H1 (cell line): ENCODE data around the gene MRPS18C.

Experiments
- BRCA1 ChIP-seq: IDR thresholded peaks from 2 replicates; pipeline ENCODE4 v1.6.1; 2012; ENCODE audit warnings: low read depth, low read length, improper control_type of control experiment
- CBX8 ChIP-seq: fragments of 300-800, 300-1000 bp; sonication (generic); IDR thresholded peaks from 2 replicates; pipeline ENCODE4 v1.7.1; 2016; ENCODE audit warnings: low read depth, low read length, borderline replicate concordance
- CTCF ChIP-seq, 3 experiments: IDR thresholded peaks; 1 replicate in 2 of 3; 2 replicates in 1 of 3; pipeline versions ENCODE4 v1.5.1 to v1.6.1; 2011; ENCODE audit warnings: low read length in 3 of 3, mild to moderate bottlenecking in 3 of 3, inconsistent platforms in 2 of 3, low read depth in 1 of 3, moderate library complexity in 1 of 3; ENCODE audit not compliant: insufficient read depth in 1 of 3; ENCODE audit errors: control extremely low read depth in 1 of 3
- EZH2 ChIP-seq: fragments of 200-600 bp; sonication (generic); IDR thresholded peaks from 2 replicates; pipeline ENCODE4 v1.7.1; 2012; ENCODE audit warnings: low read depth, mild to moderate bottlenecking, moderate library complexity, low read length, inconsistent platforms; ENCODE audit not compliant: severe bottlenecking
- JUN ChIP-seq: IDR thresholded peaks from 2 replicates; pipeline ENCODE4 v1.6.1; 2011; ENCODE audit warnings: low read depth, mild to moderate bottlenecking, improper control_type of control experiment, low read length
- KDM5A ChIP-seq: fragments of 200-600 bp; IDR thresholded peaks from 2 replicates; pipeline ENCODE4 v1.7.1; 2012; ENCODE audit warnings: mild to moderate bottlenecking, low read length, inconsistent platforms, mixed read lengths
- MAX ChIP-seq: IDR thresholded peaks from 2 replicates; pipeline ENCODE4 v1.6.1; 2012; ENCODE audit warnings: inconsistent platforms
- POLR2A ChIP-seq, 2 experiments: IDR thresholded peaks; 1 replicate in 1 of 2; 2 replicates in 1 of 2; pipeline ENCODE4 v1.6.1; 2011; ENCODE audit warnings: low read depth in 2 of 2, low read length in 2 of 2, mild to moderate bottlenecking in 2 of 2; ENCODE audit errors: control extremely low read depth in 1 of 2
- POLR2AphosphoS5 ChIP-seq: IDR thresholded peaks from 2 replicates; pipeline ENCODE4 v1.6.1; 2011; ENCODE audit warnings: low read depth, low read length
- RBBP5 ChIP-seq: IDR thresholded peaks from 2 replicates; pipeline ENCODE4 v1.7.1; 2012; ENCODE audit warnings: low read depth, mild to moderate bottlenecking, inconsistent platforms, low read length, moderate library complexity, borderline replicate concordance
- TAF1 ChIP-seq: IDR thresholded peaks from 2 replicates; pipeline ENCODE4 v1.6.1; 2011; ENCODE audit warnings: mild to moderate bottlenecking, low read depth, low read length
- USF2 ChIP-seq: IDR thresholded peaks from 2 replicates; pipeline ENCODE4 v1.6.1; 2011; ENCODE audit warnings: low read length, improper control_type of control experiment
- ZNF274 ChIP-seq: IDR thresholded peaks from 2 replicates; pipeline ENCODE4 v1.7.0; 2012; ENCODE audit warnings: low read length, borderline replicate concordance; ENCODE audit errors: extremely low read depth

- TF ChIP-seq POLR2AphosphoS5 = no peak
- no peak for TF ChIP-seq MAX
- TF ChIP-seq USF2 = no peak
- no peak for TF ChIP-seq CTCF (IDR thresholded peaks at IDR 0.05; ENCODE audit: control extremely low read depth in 1 of 3, insufficient read depth in 1 of 3, low read depth in 1 of 3, low read length in 3 of 3)
- no peak for TF ChIP-seq POLR2A (IDR thresholded peaks at IDR 0.05; ENCODE audit: control extremely low read depth in 1 of 2, low read depth in 2 of 2, low read length in 2 of 2)
- no peak for TF ChIP-seq EZH2
- TF ChIP-seq RBBP5 = no peak
- no peak for TF ChIP-seq TAF1
- no peak for TF ChIP-seq KDM5A
- no peak for TF ChIP-seq JUN
- no peak for TF ChIP-seq CBX8
- TF ChIP-seq BRCA1 = no peak
- TF ChIP-seq ZNF274 = no peak
Observed at GRCh38 chr4:83504996-83505395, 49.1 kb downstream of the MRPS18C start.
